ENCODE measurements around the gene JMJD1C.

DNA sequence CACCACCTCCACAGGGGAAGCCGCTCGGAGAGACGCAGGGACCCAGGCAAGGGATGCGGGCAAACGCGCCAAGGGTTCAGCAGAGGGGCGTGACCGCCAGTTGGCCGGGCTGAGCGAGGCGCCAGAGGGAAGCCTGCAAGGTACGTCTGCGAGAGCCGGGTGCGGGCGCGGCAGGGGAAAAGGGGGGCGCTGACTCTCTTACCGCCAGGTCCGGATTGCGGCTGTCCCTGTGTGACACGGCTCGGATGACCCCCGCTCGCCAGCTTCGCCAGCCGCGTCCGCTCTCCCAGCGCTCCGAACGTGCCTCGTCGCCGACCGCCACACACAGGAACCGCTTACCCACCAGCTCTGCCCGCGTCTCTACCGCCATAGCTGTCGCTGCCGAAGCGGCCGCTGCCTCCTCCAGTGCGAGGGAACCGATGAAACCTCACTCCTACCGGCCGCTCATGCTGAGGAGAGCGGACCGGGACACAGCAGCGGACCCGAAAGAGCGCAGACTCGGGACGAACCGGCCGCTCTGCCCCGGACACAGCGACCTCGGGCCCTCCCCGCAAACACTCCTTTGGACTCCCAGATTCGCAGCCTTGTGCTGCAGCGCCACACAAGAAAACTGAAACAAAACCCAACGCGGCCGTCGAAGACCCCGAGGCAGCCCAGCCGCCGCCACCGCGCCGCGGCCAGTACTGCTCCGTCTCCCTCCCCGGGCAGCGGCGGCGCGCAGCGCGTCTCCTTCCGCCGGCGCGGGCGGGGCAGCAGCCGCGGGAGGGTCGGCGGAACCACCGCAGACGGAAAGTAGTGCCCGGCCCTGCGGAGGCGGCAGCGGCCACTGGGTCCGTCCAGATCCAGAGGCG is at the start of gene JMJD1C:
- TF ChIP-seq, protein P1, sequence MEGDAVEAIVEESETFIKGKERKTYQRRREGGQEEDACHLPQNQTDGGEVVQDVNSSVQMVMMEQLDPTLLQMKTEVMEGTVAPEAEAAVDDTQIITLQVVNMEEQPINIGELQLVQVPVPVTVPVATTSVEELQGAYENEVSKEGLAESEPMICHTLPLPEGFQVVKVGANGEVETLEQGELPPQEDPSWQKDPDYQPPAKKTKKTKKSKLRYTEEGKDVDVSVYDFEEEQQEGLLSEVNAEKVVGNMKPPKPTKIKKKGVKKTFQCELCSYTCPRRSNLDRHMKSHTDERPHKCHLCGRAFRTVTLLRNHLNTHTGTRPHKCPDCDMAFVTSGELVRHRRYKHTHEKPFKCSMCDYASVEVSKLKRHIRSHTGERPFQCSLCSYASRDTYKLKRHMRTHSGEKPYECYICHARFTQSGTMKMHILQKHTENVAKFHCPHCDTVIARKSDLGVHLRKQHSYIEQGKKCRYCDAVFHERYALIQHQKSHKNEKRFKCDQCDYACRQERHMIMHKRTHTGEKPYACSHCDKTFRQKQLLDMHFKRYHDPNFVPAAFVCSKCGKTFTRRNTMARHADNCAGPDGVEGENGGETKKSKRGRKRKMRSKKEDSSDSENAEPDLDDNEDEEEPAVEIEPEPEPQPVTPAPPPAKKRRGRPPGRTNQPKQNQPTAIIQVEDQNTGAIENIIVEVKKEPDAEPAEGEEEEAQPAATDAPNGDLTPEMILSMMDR (IDR thresholded peaks at IDR 0.05; ENCODE audit: low read depth, low read length): no peak; the same call in 1 of the 2 replicates
- no peak for TF ChIP-seq EZH2phosphoT487 (IDR thresholded peaks at IDR 0.05; ENCODE audit: low read depth)
